HS-27A (cell line): ENCODE measurements around the gene TMIGD2.

Experiments
- DNase-seq: peaks from one replicate; pipeline ENCODE4 v3.0.0-alpha.2; 2012; ENCODE audit warnings: low read depth, missing footprints

Gene TMIGD2

DNA sequence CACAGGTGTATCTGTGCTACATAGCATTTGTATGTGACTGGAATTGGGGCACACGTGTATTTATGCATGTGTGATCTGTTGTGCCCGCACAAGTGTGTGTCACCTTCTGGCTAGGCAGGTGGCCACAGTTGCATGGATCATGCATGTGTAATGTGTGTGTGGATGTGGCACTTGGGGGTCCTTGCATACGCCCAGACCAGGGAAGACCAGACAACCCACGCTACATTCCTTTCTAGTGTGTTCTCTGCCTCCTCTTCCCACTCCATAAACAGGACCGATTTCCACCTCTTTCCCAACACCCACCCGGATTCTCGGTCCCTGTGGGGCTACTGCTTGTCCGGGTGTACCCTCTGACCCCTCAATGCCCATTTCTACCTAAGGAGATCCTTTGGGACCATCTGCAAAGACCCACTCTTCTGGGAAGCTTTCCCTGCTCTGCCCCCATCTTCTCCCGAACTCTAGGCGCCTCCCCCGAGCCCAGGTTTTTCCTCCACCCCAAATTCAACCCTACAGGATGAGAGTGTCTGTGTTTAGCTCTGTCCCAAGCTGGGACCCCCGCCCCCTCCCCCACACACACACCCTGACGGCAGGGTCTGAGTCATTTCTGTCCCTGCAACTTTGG lies 24.1 kb upstream of the TMIGD2 start:
- DNase-seq: no peak

GRCh38 chr19:4324228-4324627 lies 22.0 kb upstream of the TMIGD2 start:
- no peak for DNase-seq

- no peak for DNase-seq
These were observed 21.5 kb upstream of the TMIGD2 start for GRCh38 chr19:4323692-4324091.

GRCh38 chr19:4322942-4323665 lies 20.9 kb upstream of the TMIGD2 start:
- DNase-seq: no peak

DNA sequence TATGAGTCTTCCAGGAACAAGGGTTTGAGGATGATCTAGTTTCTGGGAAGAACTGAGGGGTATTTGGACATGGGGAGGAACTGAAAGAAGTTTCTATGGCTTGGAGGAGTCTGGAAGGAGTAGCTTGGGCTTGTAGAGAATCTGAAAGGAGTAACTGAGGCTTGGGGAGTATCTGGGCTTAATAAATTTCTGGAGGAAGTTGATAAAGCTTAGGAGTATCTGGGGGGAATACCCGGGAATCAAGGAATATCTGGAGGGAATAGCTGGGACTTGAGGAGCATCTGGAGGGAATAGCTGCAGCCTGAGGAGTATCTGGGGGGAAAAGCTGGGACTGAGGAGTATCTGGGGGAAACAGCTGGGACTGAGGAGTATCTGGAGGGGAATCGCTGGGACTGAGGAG lies 18.2 kb upstream of the TMIGD2 start:
- no peak for DNase-seq

GRCh38 chr19:4319067-4319718 lies 17.0 kb upstream of the TMIGD2 start:
- no peak for DNase-seq

GRCh38 chr19:4318460-4318859 lies 16.3 kb upstream of the TMIGD2 start:
- no peak for DNase-seq

DNA sequence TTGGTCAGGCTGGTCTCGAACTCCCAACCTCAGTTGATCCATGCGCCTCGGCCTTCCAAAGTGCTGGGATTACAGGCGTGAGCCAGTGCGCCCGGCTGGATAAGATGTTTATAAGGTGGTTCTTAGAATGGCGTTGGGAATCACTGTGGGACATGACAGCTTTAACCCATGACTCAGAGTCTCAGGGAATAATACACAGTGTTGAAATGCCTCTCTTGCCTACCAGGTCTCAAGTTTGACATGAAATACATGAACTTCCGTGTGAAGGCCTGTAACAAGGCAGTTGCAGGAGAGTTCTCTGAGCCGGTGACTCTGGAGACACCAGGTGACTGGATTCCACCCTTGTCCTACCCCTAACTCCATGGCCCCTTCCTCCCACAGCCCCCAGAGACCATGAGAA lies 14.8 kb upstream of the TMIGD2 start:
- DNase-seq: no peak

GRCh38 chr19:4313847-4314490 lies 11.8 kb upstream of the TMIGD2 start:
- no peak for DNase-seq

GRCh38 chr19:4310247-4311121 lies 8.3 kb upstream of the TMIGD2 start:
- no peak for DNase-seq

- no peak for DNase-seq
These were observed 3.5 kb upstream of the TMIGD2 start for GRCh38 chr19:4305659-4306058.

DNA sequence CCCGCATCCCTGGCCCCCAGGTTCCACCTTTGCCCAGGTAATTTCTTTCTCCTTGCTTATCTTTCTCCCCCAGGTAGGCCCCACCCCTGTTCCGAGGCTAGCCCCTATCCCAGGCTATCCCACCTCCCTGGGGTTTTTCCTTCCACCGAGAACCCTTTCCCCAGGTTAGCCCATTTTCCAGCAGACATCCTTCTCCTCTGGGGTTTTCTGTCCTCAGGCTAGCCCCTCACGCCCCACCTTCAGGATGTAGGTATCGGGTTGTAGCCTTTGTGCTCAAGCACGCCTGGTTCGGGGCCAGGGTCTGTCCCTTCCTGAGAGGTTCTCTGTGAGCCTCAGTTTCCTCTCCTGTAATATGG lies 3.0 kb upstream of the TMIGD2 start:
- DNase-seq: no peak

GRCh38 chr19:4304538-4305256 lies 2.5 kb upstream of the TMIGD2 start, which contains the start of gene FSD1:
TSS of gene FSD1 (plus strand) at chr19:4304598. CDS start at chr19:4304747, 149 bp downstream.
- no peak for DNase-seq

GRCh38 chr19:4303819-4304537 lies 1.8 kb upstream of the TMIGD2 start:
- no peak for DNase-seq

- DNase-seq: no peak
These were observed 473 bp downstream of the TMIGD2 start for GRCh38 chr19:4301590-4302242.

DNA sequence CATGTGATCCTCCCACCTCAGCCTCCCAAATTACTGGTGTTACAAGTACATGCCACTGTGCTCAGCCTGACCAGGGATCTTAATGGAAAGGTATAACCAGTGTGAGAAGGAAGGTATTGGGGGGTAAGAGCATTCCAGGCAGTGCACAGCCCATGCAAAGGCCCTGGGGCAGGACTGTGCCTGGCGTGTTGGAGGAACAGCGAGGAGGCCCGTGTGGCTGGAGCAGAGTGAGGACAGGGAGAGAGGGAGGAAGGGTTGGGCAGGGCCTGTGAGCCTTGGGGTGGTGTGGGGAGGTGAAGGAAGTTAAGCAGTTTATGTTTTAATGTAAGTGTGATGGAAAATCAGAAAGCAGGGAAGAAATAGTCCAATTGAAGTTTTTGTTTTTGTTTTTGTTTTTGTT lies 1.6 kb downstream of the TMIGD2 start:
- no peak for DNase-seq

- no peak for DNase-seq
These were observed 3.2 kb downstream of the TMIGD2 start for GRCh38 chr19:4298810-4299550.

- no peak for DNase-seq
These were observed 4.0 kb downstream of the TMIGD2 start for GRCh38 chr19:4297901-4298809.
